H9 (cell line): Measurements from ENCODE around the gene FUT9. TPM values are rescaled to one million over a fixed set of nuclear protein-coding genes. Genes with fewer than 3 reads are reported as not detected.

ENCODE experiments used
- DNase-seq: peaks from one replicate; pipeline ENCODE4 v3.0.0-alpha.2; 2017
- H2AFZ ChIP-seq: one replicate; pipeline ENCODE4 v1.6.1; 2013; ENCODE audit warnings: mild to moderate bottlenecking, low read length, control low read depth, moderate library complexity
- H2AK5ac ChIP-seq: 2 replicates; pipeline ENCODE4 v1.6.1; 2013; ENCODE audit warnings: low read length, control low read depth, mixed read lengths; ENCODE audit not compliant: insufficient read length
- H2BK120ac ChIP-seq: one replicate; pipeline ENCODE4 v1.6.1; 2013; ENCODE audit warnings: low read depth, mild to moderate bottlenecking, low read length, control low read depth, inconsistent platforms; ENCODE audit not compliant: poor library complexity, severe bottlenecking
- H2BK12ac ChIP-seq: 2 replicates; pipeline ENCODE4 v1.6.1; 2013; ENCODE audit warnings: low read length, control low read depth, mixed read lengths, low read depth; ENCODE audit not compliant: insufficient read length
- H2BK15ac ChIP-seq: 2 replicates; pipeline ENCODE4 v1.6.1; 2013; ENCODE audit warnings: low read depth, low read length, control low read depth
- H2BK20ac ChIP-seq: one replicate; pipeline ENCODE4 v1.6.1; 2013; ENCODE audit warnings: low read depth, mild to moderate bottlenecking, low read length, control low read depth, inconsistent platforms; ENCODE audit not compliant: poor library complexity, severe bottlenecking
- H2BK5ac ChIP-seq: 2 replicates; pipeline ENCODE4 v1.6.1; 2013; ENCODE audit warnings: low read length, control low read depth, mixed read lengths; ENCODE audit not compliant: insufficient read length
- H3K14ac ChIP-seq: 2 replicates; pipeline ENCODE4 v1.6.1; 2013; ENCODE audit warnings: low read length, control low read depth; ENCODE audit not compliant: insufficient read depth
- H3K18ac ChIP-seq: 2 replicates; pipeline ENCODE4 v1.6.1; 2013; ENCODE audit warnings: low read depth, mild to moderate bottlenecking, mixed read lengths, low read length, control low read depth; ENCODE audit not compliant: insufficient read length
- H3K23ac ChIP-seq: 2 replicates; pipeline ENCODE4 v1.6.1; 2013; ENCODE audit warnings: low read length, control low read depth, mixed read lengths, low read depth; ENCODE audit not compliant: insufficient read length
- H3K23me2 ChIP-seq: 2 replicates; pipeline ENCODE4 v1.6.1; 2013; ENCODE audit warnings: low read depth, mild to moderate bottlenecking, mixed read lengths, low read length, control low read depth; ENCODE audit not compliant: insufficient read length, poor library complexity, severe bottlenecking
- H3K27ac ChIP-seq: 2 replicates; pipeline ENCODE4 v1.5.1; 2013; ENCODE audit warnings: low read length, control low read depth, mixed read lengths, low read depth; ENCODE audit not compliant: insufficient read length
- H3K27me3 ChIP-seq: 2 replicates; pipeline ENCODE4 v1.6.1; 2013; ENCODE audit warnings: low read length, control low read depth, inconsistent platforms; ENCODE audit not compliant: insufficient read depth
- H3K4ac ChIP-seq: 2 replicates; pipeline ENCODE4 v1.6.1; 2013; ENCODE audit warnings: low read depth, mild to moderate bottlenecking, control low read depth, inconsistent platforms, low read length, moderate library complexity
- H3K4me1 ChIP-seq: 2 replicates; pipeline ENCODE4 v1.6.1; 2013; ENCODE audit warnings: low read length, control low read depth, inconsistent platforms; ENCODE audit not compliant: insufficient read depth
- H3K4me2 ChIP-seq: 2 replicates; pipeline ENCODE4 v1.6.1; 2013; ENCODE audit warnings: low read length, control low read depth, mixed read lengths; ENCODE audit not compliant: insufficient read length, insufficient read depth
- H3K56ac ChIP-seq: 2 replicates; pipeline ENCODE4 v1.6.1; 2013; ENCODE audit warnings: low read depth, mild to moderate bottlenecking, mixed read lengths, low read length, control low read depth; ENCODE audit not compliant: insufficient read length
- H3K79me1 ChIP-seq: 2 replicates; pipeline ENCODE4 v1.6.1; 2013; ENCODE audit warnings: low read depth, mild to moderate bottlenecking, moderate library complexity, low read length, control low read depth, inconsistent platforms; ENCODE audit not compliant: insufficient read depth, poor library complexity, severe bottlenecking
- H3K79me2 ChIP-seq: 2 replicates; pipeline ENCODE4 v1.6.1; 2013; ENCODE audit warnings: low read length, control low read depth, inconsistent platforms; ENCODE audit not compliant: insufficient read depth
- H3K9ac ChIP-seq: 2 replicates; pipeline ENCODE4 v1.6.1; 2013; ENCODE audit warnings: low read length, control low read depth, mixed read lengths; ENCODE audit not compliant: insufficient read length; ENCODE audit errors: extremely low read depth
- H3K9me3 ChIP-seq: one replicate; pipeline ENCODE4 v1.6.1; 2013; ENCODE audit warnings: low read depth, low read length, inconsistent platforms; ENCODE audit not compliant: control insufficient read depth
- H3T11ph ChIP-seq: one replicate; pipeline ENCODE4 v1.6.1; 2013; ENCODE audit warnings: mild to moderate bottlenecking, low read length, control low read depth, inconsistent platforms
- H4K20me1 ChIP-seq: one replicate; pipeline ENCODE4 v1.6.1; 2013; ENCODE audit not compliant: control insufficient read depth, insufficient read length, insufficient read depth
- H4K5ac ChIP-seq: 2 replicates; pipeline ENCODE4 v1.6.1; 2013; ENCODE audit warnings: low read depth, mild to moderate bottlenecking, mixed read lengths, low read length, control low read depth; ENCODE audit not compliant: insufficient read length
- H4K8ac ChIP-seq: replicated peaks from 2 replicates; pipeline ENCODE4 v1.6.1; 2013; ENCODE audit warnings: low read length, control low read depth, mixed read lengths, low read depth; ENCODE audit not compliant: insufficient read length
- H4K91ac ChIP-seq: 2 replicates; pipeline ENCODE4 v1.6.1; 2013; ENCODE audit warnings: low read depth, mild to moderate bottlenecking, moderate library complexity, mixed read lengths, low read length, control low read depth; ENCODE audit not compliant: insufficient read length
- H3K27ac Mint-ChIP-seq, 3 experiments: 2 replicates in 2 of 3; 3 replicates in 1 of 3; pipeline ENCODE4 v1.8.0; 2020 to 2021; ENCODE audit warnings: mixed read lengths in 3 of 3, mild to moderate bottlenecking in 1 of 3, moderate library complexity in 1 of 3
- H3K27me3 Mint-ChIP-seq: 2 replicates; pipeline ENCODE4 v1.8.0; 2021; ENCODE audit warnings: low read depth, mild to moderate bottlenecking, moderate library complexity, mixed read lengths
- H3K36me3 Mint-ChIP-seq, 3 experiments: 2 replicates in 2 of 3; 3 replicates in 1 of 3; pipeline ENCODE4 v1.8.0; 2020 to 2021; ENCODE audit warnings: low read depth in 3 of 3, mixed read lengths in 3 of 3; ENCODE audit not compliant: insufficient read depth in 1 of 3
- H3K4me1 Mint-ChIP-seq, 2 experiments: 2 replicates each; pipeline ENCODE4 v1.8.0; 2020; ENCODE audit warnings: mixed read lengths in 2 of 2
- H3K4me3 Mint-ChIP-seq, 2 experiments: 2 replicates in 1 of 2; 3 replicates in 1 of 2; pipeline ENCODE4 v1.8.0; 2020 to 2021; ENCODE audit warnings: mild to moderate bottlenecking in 2 of 2, mixed read lengths in 2 of 2, moderate library complexity in 1 of 2
- H3K9me3 Mint-ChIP-seq, 2 experiments: 2 replicates in 1 of 2; 3 replicates in 1 of 2; pipeline ENCODE4 v1.8.0; 2020; ENCODE audit warnings: mild to moderate bottlenecking in 2 of 2, mixed read lengths in 2 of 2, moderate library complexity in 1 of 2
- CTCF ChIP-seq: fragments of 200-600 bp; sonication (generic); conservative IDR thresholded peaks from 3 replicates; pipeline ENCODE4 v1.8.0; 2021; ENCODE audit warnings: antibody characterized with exemption, mild to moderate bottlenecking
- WGBS: extraction: QIAGEN DNeasy Blood & Tissue Kit; methylation state at CpG from one replicate; pipeline ENCODE4 v1.1.7; 2013; ENCODE audit warnings: missing lambda C conversion rate, low lambda C conversion rate, mixed read lengths; ENCODE audit not compliant: insufficient read length; ENCODE audit errors: extremely low coverage; 5-methylcytosine and 5-hydroxymethylcytosine counted together
- total RNA-seq: library from RNA; stranded (reverse); gene quantifications from 2 replicates; pipeline ENCODE4 v1.2.1, GENCODE V29; 2021

FUT9 gene
- total RNA-seq, 1 experiment from 2014 or later = 1.6 TPM

DNA sequence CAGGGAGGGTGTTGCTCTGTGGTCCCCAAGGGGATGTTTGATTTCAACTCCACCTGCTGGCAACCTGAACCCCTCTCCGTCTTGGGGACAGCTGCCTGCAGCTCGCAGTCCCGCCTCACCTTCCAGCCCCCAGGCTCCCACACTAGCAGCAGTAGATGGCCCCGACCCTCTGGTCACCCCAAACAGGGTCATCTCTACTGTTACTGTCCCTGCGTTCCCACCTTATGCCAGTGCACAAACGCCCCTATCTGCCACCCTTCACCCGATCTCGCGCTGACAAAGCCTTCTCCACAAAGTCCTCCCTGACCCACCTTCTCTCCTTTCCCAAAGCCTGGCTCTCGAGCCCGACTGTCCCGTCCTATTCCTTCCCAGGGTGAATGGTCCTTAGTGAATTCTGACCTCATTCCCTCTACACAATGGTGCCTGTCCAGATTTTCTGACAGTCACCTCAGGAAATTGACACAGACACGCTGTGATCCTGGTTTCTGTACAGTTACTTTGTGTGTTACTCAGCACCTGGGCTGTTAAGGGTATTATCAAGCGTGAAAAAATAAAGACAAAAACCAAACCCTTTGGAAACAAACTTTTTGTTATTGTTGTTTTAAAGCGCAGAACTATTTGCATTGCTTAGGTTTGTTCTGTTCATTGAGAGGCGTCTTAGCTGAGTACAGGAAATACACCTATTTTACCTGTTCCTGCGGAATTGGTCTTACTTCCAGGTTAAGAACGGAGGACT lies 728 bp downstream of the FUT9 start:
- Histone ChIP-seq H3T11ph (no peak overlapping the region), H3K79me1 (no peaks in the 10 kb centered on the region), H3K4me1 (no peaks in the 10 kb centered on the region; the same call in 1 of the 2 replicates), H2AK5ac (no peak overlapping the region), H4K20me1 (no peaks in the 10 kb centered on the region), H2AFZ (no peak overlapping the region), H3K27ac (no peak overlapping the region), H2BK15ac (no peak overlapping the region), H3K14ac (peak overlapping the region; percentile 69), H3K9me3 (no peaks in the 10 kb centered on the region), H2BK20ac (no peak overlapping the region), H2BK12ac (no peak overlapping the region), H3K56ac (no peak overlapping the region), H3K23ac (no peak overlapping the region), H3K4ac (no peak overlapping the region), H2BK120ac (no peak overlapping the region), H4K91ac (no peak overlapping the region), H3K18ac (no peak overlapping the region), H4K8ac (no peak overlapping the region), H3K27me3 (no peaks in the 10 kb centered on the region; the same call in 1 of the 2 replicates), H3K23me2 (peaks cover 12% of the 10 kb centered on the region), H3K9ac (peak overlapping the region; percentile 18), H2BK5ac (no peak overlapping the region), H4K5ac (no peak overlapping the region), H3K79me2 (no peaks in the 10 kb centered on the region; the same call in 1 of the 2 replicates), H3K4me2 (peak overlapping the region; percentile 84)
- H3K36me3 Mint-ChIP-seq = no peaks in the 10 kb centered on the region
- peaks cover 33% of the 10 kb centered on the region for H3K27me3 Mint-ChIP-seq
- peaks cover 21 to 33% of the 10 kb centered on the region in 2 experiments for H3K4me1 Mint-ChIP-seq
- H3K9me3 Mint-ChIP-seq = no peaks in the 10 kb centered on the region; a peak in 2 of 5 replicates
- TF ChIP-seq CTCF = peak; percentile 8; the same call in 1 of the 3 replicates
- no CpG with 5 or more reads among the region's 18 CpGs for WGBS
- peak overlapping the region in 1 of 3 experiments; percentile 14; a peak in 1 of 7 replicates for H3K27ac Mint-ChIP-seq
- no peak for DNase-seq
- peak overlapping the region; percentile 77 to 88 for H3K4me3 Mint-ChIP-seq
